ENCODE measurements around the gene MYO3A. TPM values are rescaled to one million over a fixed set of nuclear protein-coding genes. Genes with fewer than 3 reads are reported as not detected.

The MYO3A gene
- total RNA-seq, 1 experiment from 2014 or later = not detected

DNA sequence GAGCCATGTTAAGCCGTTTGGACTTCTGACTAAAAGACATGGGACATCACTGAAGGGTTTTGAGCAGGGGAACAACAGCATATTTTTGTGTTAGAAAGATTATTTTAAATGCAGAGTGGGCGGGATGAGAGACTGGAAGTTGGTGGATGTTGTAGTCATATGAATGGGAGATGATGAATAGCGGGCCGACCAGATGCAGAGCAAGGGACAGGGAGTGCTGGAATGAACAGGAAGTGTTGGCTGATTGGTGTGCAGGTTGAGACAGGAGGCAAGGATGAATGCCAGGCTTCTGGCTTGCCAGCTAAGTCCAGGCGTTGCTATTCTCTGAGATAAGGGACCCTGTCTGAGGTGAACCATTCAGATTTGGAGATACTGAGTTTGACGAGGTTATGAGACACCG lies 320.6 kb downstream of the MYO3A start:
- DNase-seq (ENCODE audit: extremely low read depth, low read depth) = no peak

DNA sequence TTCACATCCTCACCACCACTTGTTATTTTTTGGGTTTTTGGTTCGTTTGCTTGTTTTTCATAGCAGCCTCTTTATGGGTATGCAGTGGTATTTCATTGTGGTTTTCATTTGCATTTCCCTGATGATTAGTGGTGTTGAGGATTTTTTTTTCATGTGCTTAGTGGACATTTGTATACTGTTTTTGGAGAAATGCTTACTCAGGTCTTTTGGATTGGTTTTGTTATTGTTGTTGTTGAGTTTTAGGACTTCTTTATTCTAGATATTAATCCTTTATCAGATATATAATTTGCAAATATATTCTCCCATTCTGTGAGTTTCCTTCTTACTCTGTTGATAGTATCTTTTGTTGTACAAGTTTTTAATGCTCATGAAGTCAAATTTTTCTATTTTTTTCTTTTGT lies 325.3 kb downstream of the MYO3A start:
- no peak for DNase-seq (ENCODE audit: extremely low read depth, low read depth)

All from NCI-H460 (cell line).